HT-29 (cell line): ENCODE measurements around the gene KCTD10. TPM values are rescaled to one million over a fixed set of nuclear protein-coding genes. Genes with fewer than 3 reads are reported as not detected.
"Not testable (repeated sequence)": the region's sequence is repeated elsewhere in the genome, so short reads cannot be mapped to it uniquely, and the experiment has no call there.

Source experiments
- DNase-seq: peaks from one replicate; pipeline ENCODE4 v3.0.0-alpha.2; 2015; ENCODE audit warnings: low spot score
- total RNA-seq: library from RNA; depleted of rRNA; stranded (reverse); fragments of >200 nt; shearing (Covaris generic); gene quantifications from 2 replicates; pipeline ENCODE4 v1.2.3, GENCODE V29; 2014

Gene KCTD10
- total RNA-seq, 1 experiment from 2014 or later, result 39.9 TPM

GRCh38 chr12:109449845-109450532 is 27.1 kb downstream of the KCTD10 start:
- DNase-seq, result peak; percentile 54

GRCh38 chr12:109448707-109449390 is 28.3 kb downstream of the KCTD10 start:
- no peak for DNase-seq

- DNase-seq, result no peak
These were observed 28.8 kb downstream of the KCTD10 start for GRCh38 chr12:109448272-109448671.

- no peak for DNase-seq
These were observed 29.6 kb downstream of the KCTD10 start for GRCh38 chr12:109447482-109447881.

- DNase-seq, result no peak
These were observed 30.2 kb downstream of the KCTD10 start for GRCh38 chr12:109446869-109447268.

- peak; percentile 47 for DNase-seq
These were observed 31.9 kb downstream of the KCTD10 start for GRCh38 chr12:109445191-109445609.

- DNase-seq, result no peak
These were observed 32.8 kb downstream of the KCTD10 start for GRCh38 chr12:109444259-109444658.

- no peak for DNase-seq
These were observed 33.3 kb downstream of the KCTD10 start for GRCh38 chr12:109443794-109444193.

- peak; percentile 12 for DNase-seq
These were observed 36.1 kb downstream of the KCTD10 start for GRCh38 chr12:109440851-109441490.

GRCh38 chr12:109439951-109440350 is 37.1 kb downstream of the KCTD10 start:
- DNase-seq, result not testable (repeated sequence)

GRCh38 chr12:109439181-109439580 is 37.9 kb downstream of the KCTD10 start:
- no peak for DNase-seq

GRCh38 chr12:109436188-109436560 is 40.9 kb downstream of the KCTD10 start:
- no peak for DNase-seq

GRCh38 chr12:109435428-109436187 is 41.5 kb downstream of the KCTD10 start:
- no peak for DNase-seq

GRCh38 chr12:109434582-109434981 is 42.5 kb downstream of the KCTD10 start:
- no peak for DNase-seq

GRCh38 chr12:109433618-109434017 is 43.5 kb downstream of the KCTD10 start:
- peak; percentile 13 for DNase-seq

GRCh38 chr12:109432842-109433304 is 44.2 kb downstream of the KCTD10 start:
- peak; percentile 94 for DNase-seq

- no peak for DNase-seq
These were observed 44.7 kb downstream of the KCTD10 start for GRCh38 chr12:109432431-109432830.

- DNase-seq, result no peak
These were observed 46.9 kb downstream of the KCTD10 start for GRCh38 chr12:109430244-109430643.

- DNase-seq, result not testable (repeated sequence)
These were observed 48.3 kb downstream of the KCTD10 start for GRCh38 chr12:109428804-109429203.

- peak; percentile 84 for DNase-seq
These were observed 49.0 kb downstream of the KCTD10 start for GRCh38 chr12:109428037-109428629.

- DNase-seq, result no peak
These were observed 53.7 kb downstream of the KCTD10 start for GRCh38 chr12:109423392-109423791.
